H1 (cell line): ENCODE results near the gene TSKS. TPM values are rescaled to one million over a fixed set of nuclear protein-coding genes. Genes with fewer than 3 reads are reported as not detected.

Experiments used
- CTCF ChIA-PET: fragments of 300-600 bp; sonication (Branson Sonifier 250); formaldehyde crosslinking; loops from one replicate; lab custom pipeline; 2021; ENCODE audit not compliant: partially characterized antibody; lab: Charles Lee
- POLR2A ChIA-PET: fragments of 300-600 bp; sonication (Branson Sonifier 250); formaldehyde crosslinking; loops from one replicate; lab custom pipeline; 2021; ENCODE audit warnings: inconsistent platforms; ENCODE audit not compliant: partially characterized antibody; lab: Charles Lee
- DNase-seq, 2 experiments: peaks; one replicate each; pipeline versions ENCODE4 v3.0.0 to v3.0.0-alpha.2; 2010 to 2022; ENCODE audit warnings: low spot score in 2 of 2, low read depth in 1 of 2, mixed read lengths in 1 of 2
- FAIRE-seq: peaks from 2 replicates; lab custom pipeline; 2011; peaks lifted over from hg19 to GRCh38; lab: Jason Lieb, UNC
- H2AFZ ChIP-seq: 2 replicates; pipeline ENCODE4 v1.8.1; 2012; ENCODE audit warnings: low read length, inconsistent platforms
- H2AK5ac ChIP-seq: 2 replicates; pipeline ENCODE4 v1.6.1; 2013; ENCODE audit warnings: low read depth, low read length
- H2BK120ac ChIP-seq: replicated peaks from 2 replicates; pipeline ENCODE3; 2013; ENCODE audit warnings: low read depth, low read length, inconsistent platforms
- H2BK12ac ChIP-seq: 2 replicates; pipeline ENCODE4 v1.6.1; 2013; ENCODE audit warnings: low read depth, low read length
- H2BK15ac ChIP-seq: 2 replicates; pipeline ENCODE4 v1.6.1; 2013; ENCODE audit warnings: low read length
- H2BK20ac ChIP-seq: 2 replicates; pipeline ENCODE4 v1.6.1; 2013; ENCODE audit warnings: low read length
- H2BK5ac ChIP-seq: 2 replicates; pipeline ENCODE4 v1.6.1; 2013; ENCODE audit warnings: low read depth, low read length
- H3K14ac ChIP-seq: 2 replicates; pipeline ENCODE4 v1.6.1; 2013; ENCODE audit warnings: inconsistent platforms; ENCODE audit not compliant: insufficient read length
- H3K18ac ChIP-seq: 2 replicates; pipeline ENCODE4 v1.6.1; 2013; ENCODE audit warnings: low read length; ENCODE audit errors: extremely low read depth
- H3K23ac ChIP-seq: 2 replicates; pipeline ENCODE4 v1.6.1; 2013; ENCODE audit warnings: inconsistent platforms; ENCODE audit not compliant: insufficient read length
- H3K23me2 ChIP-seq: 2 replicates; pipeline ENCODE4 v1.6.1; 2013; ENCODE audit warnings: low read depth, low read length
- H3K27ac ChIP-seq: 2 replicates; pipeline ENCODE4 v1.6.1; 2011; ENCODE audit warnings: low read depth, low read length, inconsistent platforms
- H3K27me3 ChIP-seq, 4 experiments: replicated peaks in 1 of 4; 1 replicate in 1 of 4; 2 replicates in 3 of 4; pipeline versions ENCODE4 v1.6.1 to v1.8.1; 2011 to 2013; ENCODE audit warnings: low read length in 3 of 4, mild to moderate bottlenecking in 3 of 4, inconsistent platforms in 2 of 4, mixed read lengths in 2 of 4, moderate library complexity in 1 of 4; ENCODE audit not compliant: control insufficient read depth in 3 of 4, insufficient read depth in 3 of 4; ENCODE audit errors: extremely low read depth in 1 of 4
- H3K36me3 ChIP-seq, 4 experiments: 2 replicates each; pipeline versions ENCODE4 v1.6.1 to v1.8.1; 2011 to 2013; ENCODE audit warnings: mild to moderate bottlenecking in 4 of 4, low read length in 3 of 4, moderate library complexity in 2 of 4, control low read depth in 1 of 4, inconsistent platforms in 1 of 4; ENCODE audit not compliant: insufficient read depth in 4 of 4, control insufficient read depth in 2 of 4
- H3K4ac ChIP-seq: replicated peaks from 2 replicates; pipeline ENCODE3; 2013; ENCODE audit warnings: low read length, low read depth, mixed read lengths, inconsistent platforms; ENCODE audit not compliant: insufficient read length
- H3K4me1 ChIP-seq, 4 experiments: replicated peaks in 1 of 4; 1 replicate in 1 of 4; 2 replicates in 3 of 4; pipeline versions ENCODE4 v1.6.1 to v1.8.1; 2011 to 2013; ENCODE audit warnings: low read length in 3 of 4, inconsistent platforms in 2 of 4, mixed read lengths in 1 of 4; ENCODE audit not compliant: insufficient read depth in 4 of 4, control insufficient read depth in 3 of 4
- H3K4me2 ChIP-seq, 2 experiments: 2 replicates each; pipeline versions ENCODE4 v1.6.1 to v1.8.1; 2011 to 2013; ENCODE audit warnings: low read depth in 2 of 2, low read length in 2 of 2, control low read depth in 1 of 2, inconsistent platforms in 1 of 2, mild to moderate bottlenecking in 1 of 2; ENCODE audit not compliant: insufficient read depth in 1 of 2
- H3K4me3 ChIP-seq, 4 experiments: fragments of 200-600, 300-600 bp in 1 of 4; sonication (generic), shearing (Covaris generic), sonication (Bioruptor Twin) in 1 of 4; 2 replicates each; pipeline versions ENCODE4 v1.5.1 to v1.8.1; 2011 to 2016; ENCODE audit warnings: low read length in 4 of 4, low read depth in 3 of 4, control low read depth in 2 of 4, inconsistent platforms in 2 of 4, mild to moderate bottlenecking in 2 of 4, mixed read lengths in 1 of 4, moderate library complexity in 1 of 4; ENCODE audit not compliant: insufficient read depth in 2 of 4; ENCODE audit errors: extremely low read depth in 1 of 4
- H3K56ac ChIP-seq: replicated peaks from 2 replicates; pipeline ENCODE3; 2013; ENCODE audit warnings: low read depth, mild to moderate bottlenecking, mixed read lengths, low read length, inconsistent platforms; ENCODE audit not compliant: insufficient read length
- H3K79me1 ChIP-seq: 2 replicates; pipeline ENCODE4 v1.6.1; 2013; ENCODE audit warnings: low read depth, low read length, control low read depth
- H3K79me2 ChIP-seq, 2 experiments: 2 replicates each; pipeline versions ENCODE4 v1.6.1 to v1.8.1; 2012 to 2013; ENCODE audit warnings: low read length in 2 of 2, mild to moderate bottlenecking in 2 of 2, inconsistent platforms in 1 of 2; ENCODE audit not compliant: insufficient read depth in 2 of 2, control insufficient read depth in 1 of 2
- H3K9ac ChIP-seq, 4 experiments: replicated peaks in 1 of 4; 1 replicate in 1 of 4; 2 replicates in 3 of 4; pipeline versions ENCODE4 v1.6.1 to v1.8.1; 2011 to 2013; ENCODE audit warnings: low read depth in 3 of 4, low read length in 3 of 4, control low read depth in 2 of 4, mild to moderate bottlenecking in 2 of 4, moderate library complexity in 2 of 4, inconsistent platforms in 1 of 4; ENCODE audit errors: extremely low read depth in 1 of 4
- H3K9me3 ChIP-seq, 2 experiments: 2 replicates each; pipeline versions ENCODE4 v1.6.1 to v1.8.1; 2012 to 2013; ENCODE audit warnings: mild to moderate bottlenecking in 2 of 2, moderate library complexity in 2 of 2, control low read depth in 1 of 2, inconsistent platforms in 1 of 2, low read depth in 1 of 2, low read length in 1 of 2, mixed read lengths in 1 of 2; ENCODE audit not compliant: insufficient read depth in 2 of 2
- H4K20me1 ChIP-seq, 2 experiments: replicated peaks in 1 of 2; 2 replicates each; pipeline versions ENCODE3 to v1.8.1; 2011 to 2013; ENCODE audit warnings: inconsistent platforms in 2 of 2, low read length in 2 of 2, mild to moderate bottlenecking in 1 of 2; ENCODE audit not compliant: insufficient read depth in 2 of 2, control insufficient read depth in 1 of 2
- H4K5ac ChIP-seq: 2 replicates; pipeline ENCODE4 v1.6.1; 2013; ENCODE audit warnings: low read length, low read depth, mixed read lengths, inconsistent platforms; ENCODE audit not compliant: insufficient read length
- H4K8ac ChIP-seq: 2 replicates; pipeline ENCODE4 v1.8.0; 2013; ENCODE audit warnings: mild to moderate bottlenecking, moderate library complexity, low read length, inconsistent platforms; ENCODE audit not compliant: insufficient read depth; ENCODE audit errors: extremely low read depth
- H4K91ac ChIP-seq: replicated peaks from 2 replicates; pipeline ENCODE3; 2013; ENCODE audit warnings: low read length, mixed read lengths, inconsistent platforms; ENCODE audit not compliant: insufficient read length
- POLR2A ChIP-seq, 2 experiments: IDR thresholded peaks; 1 replicate in 1 of 2; 2 replicates in 1 of 2; pipeline ENCODE4 v1.6.1; 2011; ENCODE audit warnings: low read depth in 2 of 2, low read length in 2 of 2, mild to moderate bottlenecking in 2 of 2; ENCODE audit errors: control extremely low read depth in 1 of 2
- WGBS, 2 experiments: shearing (Covaris generic) in 1 of 2; methylation state at CpG; one replicate each; pipeline versions ENCODE4 v1.1.6 to v1.1.7; 2013 to 2015; ENCODE audit warnings: low lambda C conversion rate in 2 of 2, mixed read lengths in 2 of 2, inconsistent platforms in 1 of 2, low coverage in 1 of 2, missing lambda C conversion rate in 1 of 2; ENCODE audit not compliant: insufficient replicate concordance in 2 of 2, insufficient coverage in 1 of 2, insufficient read length in 1 of 2; ENCODE audit errors: extremely low coverage in 1 of 2, missing lambda C conversion rate in 1 of 2; 5-methylcytosine and 5-hydroxymethylcytosine counted together
- polyA plus RNA-seq, 7 experiments: library from polyadenylated mRNA; depleted of rRNA in 3 of 7; stranded (reverse) in 5 of 7; unstranded in 2 of 7; fragments of >200 nt in 5 of 7; fragments of 200-250 nt in 2 of 7; gene quantifications; 1 replicate in 5 of 7; 2 replicates in 1 of 7; 4 replicates in 1 of 7; pipeline versions ENCODE4 v1.2.1 to v1.2.3, GENCODE V29; 2011 to 2013; ENCODE audit warnings: missing spikeins in 2 of 7, mixed read lengths in 2 of 7
- total RNA-seq: library from RNA; stranded (reverse); fragmentation: NEBNext Ultra II Directional; extraction: Animal tissue kit (Norgen Biotek cat#: 25700); gene quantifications from 2 replicates; pipeline ENCODE4 v1.2.1, GENCODE V29; 2021

TSKS gene
- total and polyA plus RNA-seq, 2 of the 8 experiments (the other 6 are each of a cell fraction or from before 2014, with no cell fraction given) = 0.21 TPM; not detected in 1

DNA sequence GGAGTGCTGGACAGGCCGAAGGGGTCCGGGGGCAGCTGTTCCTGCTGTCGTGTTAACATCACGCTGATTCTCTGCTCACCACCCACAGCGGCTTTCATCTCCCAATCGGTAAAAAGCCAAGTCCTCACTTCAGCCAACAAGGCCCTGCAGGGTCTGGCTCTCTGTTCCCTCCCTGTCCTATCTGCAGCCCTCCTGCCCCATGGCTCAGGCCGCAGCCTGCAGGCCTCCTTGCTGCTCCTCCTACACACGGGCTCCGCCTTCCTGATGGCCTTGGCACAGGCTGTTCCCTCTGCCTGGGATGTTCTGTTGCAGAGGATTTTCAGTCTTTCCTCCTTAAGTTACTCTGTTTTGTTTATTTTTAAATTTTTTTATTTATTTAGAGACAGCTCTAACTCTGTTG is 27.8 kb upstream of the TSKS start:
- H3K18ac ChIP-seq = no peak overlapping the region
- H3K9me3 ChIP-seq = no peaks in the 10 kb centered on the region
- CTCF ChIA-PET = interaction anchor here (0.8 to 1.1 kb wide), 3 partner anchors 13 to 78 kb away, joined by 3 read pairs; no protein-coding TSS in a partner anchor
- H3K4me1 ChIP-seq = no peaks in the 10 kb centered on the region
- no peak overlapping the region for H2BK20ac ChIP-seq
- H3K27ac ChIP-seq = no peak overlapping the region
- WGBS, 2 experiments = 86% methylated on average over 9 of the region's 9 CpGs; no CpG with 5 or more reads in 1 of the 2 experiments
- H3K56ac ChIP-seq = no peak overlapping the region
- POLR2A ChIA-PET = interaction anchor here (1.0 kb wide), 2 partner anchors 10 to 115 kb away, joined by 3 read pairs; no protein-coding TSS in a partner anchor
- peaks cover 3 to 32% (median 15%) of the 10 kb centered on the region in 4 experiments; a peak in 7 of 8 replicates for H3K36me3 ChIP-seq
- no peak overlapping the region for H4K91ac ChIP-seq
- H2BK15ac ChIP-seq = no peak overlapping the region
- H4K20me1 ChIP-seq = peaks cover 4 to 10% of the 10 kb centered on the region in 2 experiments
- H3K23me2 ChIP-seq = no peaks in the 10 kb centered on the region
- no peak overlapping the region for H3K14ac ChIP-seq
- H2AFZ ChIP-seq = no peak overlapping the region
- no peak overlapping the region for H2BK12ac ChIP-seq
- no peak overlapping the region for H2AK5ac ChIP-seq
- H3K4me2 ChIP-seq = no peak overlapping the region
- H3K27me3 ChIP-seq = no peaks in the 10 kb centered on the region
- no peak overlapping the region for H3K9ac ChIP-seq
- H4K5ac ChIP-seq = no peak overlapping the region
- FAIRE-seq = no peak
- H3K23ac ChIP-seq = no peak overlapping the region
- no peak overlapping the region for H2BK5ac ChIP-seq
- peaks cover 3% of the 10 kb centered on the region for H3K79me1 ChIP-seq
- H2BK120ac ChIP-seq = no peak overlapping the region
- H4K8ac ChIP-seq = no peak overlapping the region
- no peaks in the 10 kb centered on the region; a peak in 1 of 4 replicates for H3K79me2 ChIP-seq
- TF ChIP-seq POLR2A (IDR thresholded peaks at IDR 0.05; ENCODE audit: control extremely low read depth in 1 of 2, low read depth in 2 of 2, low read length in 2 of 2) = no peak
- no peak overlapping the region for H3K4me3 ChIP-seq
- H3K4ac ChIP-seq = no peak overlapping the region
- DNase-seq = no peak
